Measurements from ENCODE around the gene CFAP299. TPM values are rescaled to one million over a fixed set of nuclear protein-coding genes. Genes with fewer than 3 reads are reported as not detected.
"Not testable (repeated sequence)": the region's sequence is repeated elsewhere in the genome, so short reads cannot be mapped to it uniquely, and the experiment has no call there.

CFAP299 gene
- total and polyA plus RNA-seq, 2 donors (not counting 3 experiments of a cell fraction or from before 2014, with no cell fraction given): not detected

GRCh38 chr4:80749558-80749957 lies 414.0 kb downstream of the CFAP299 start:
- H3K36me3 ChIP-seq (ENCODE audit: control insufficient read depth in 2 of 2, extremely low read depth in 1 of 2, insufficient read depth in 2 of 2, low read length in 2 of 2); H4K20me1 ChIP-seq (replicated peaks; ENCODE audit: control insufficient read depth, extremely low read depth, insufficient read depth, low read length); H3K79me2 ChIP-seq (ENCODE audit: control insufficient read depth, insufficient read depth, low read length); H3K9me1 ChIP-seq (replicated peaks; ENCODE audit: control insufficient read depth, extremely low read depth, insufficient read depth, low read length); H3K4me1 ChIP-seq (ENCODE audit: control insufficient read depth, extremely low read depth, insufficient read depth, low read length); CTCF ChIA-PET; POLR2A ChIA-PET; dilution Hi-C loops (cut with MboI; ENCODE audit: extremely low pct_ligation_motif_present, low sequenced_read_pairs); H3K9ac ChIP-seq (replicated peaks; ENCODE audit: extremely low read depth, insufficient read depth, low read length); intact Hi-C loops (cut with micrococcal nuclease); BruUV-seq (replicated peaks); H3K4me2 ChIP-seq (ENCODE audit: insufficient read depth, low read length); DNase-seq (ENCODE audit: low read depth, low spot score); H3K27me3 ChIP-seq (ENCODE audit: control insufficient read depth in 2 of 2, insufficient read depth in 2 of 2, low read length in 2 of 2); H2AFZ ChIP-seq (ENCODE audit: low read depth, low read length); FAIRE-seq; H3K27ac ChIP-seq (ENCODE audit: insufficient read depth, low read depth, low read length); H3K4me3 ChIP-seq (replicated peaks in 1 of 3; ENCODE audit: insufficient read depth in 1 of 3, low read depth in 1 of 3, low read length in 3 of 3); H3K9me3 ChIP-seq (replicated peaks; ENCODE audit: control insufficient read depth, insufficient read depth, low read length): not testable (repeated sequence)

- Histone ChIP-seq H3K4me1 (ENCODE audit: control insufficient read depth, extremely low read depth, insufficient read depth, low read length) (no peaks in the 10 kb centered on the region), H3K9me1 (replicated peaks; ENCODE audit: control insufficient read depth, extremely low read depth, insufficient read depth, low read length) (no peaks in the 10 kb centered on the region), H3K36me3 (ENCODE audit: control insufficient read depth in 2 of 2, extremely low read depth in 1 of 2, insufficient read depth in 2 of 2, low read length in 2 of 2) (no peaks in the 10 kb centered on the region), H3K79me2 (ENCODE audit: control insufficient read depth, insufficient read depth, low read length) (no peaks in the 10 kb centered on the region), H3K27me3 (ENCODE audit: control insufficient read depth in 2 of 2, insufficient read depth in 2 of 2, low read length in 2 of 2) (no peaks in the 10 kb centered on the region), H3K4me2 (ENCODE audit: insufficient read depth, low read length) (no peak overlapping the region), H3K9me3 (replicated peaks; ENCODE audit: control insufficient read depth, insufficient read depth, low read length) (no peaks in the 10 kb centered on the region), H2AFZ (ENCODE audit: low read depth, low read length) (no peak overlapping the region), H4K20me1 (replicated peaks; ENCODE audit: control insufficient read depth, extremely low read depth, insufficient read depth, low read length) (no peaks in the 10 kb centered on the region), H3K27ac (ENCODE audit: insufficient read depth, low read depth, low read length) (no peak overlapping the region), H3K9ac (replicated peaks; ENCODE audit: extremely low read depth, insufficient read depth, low read length) (no peak overlapping the region), H3K4me3 (replicated peaks in 1 of 3; ENCODE audit: insufficient read depth in 1 of 3, low read depth in 1 of 3, low read length in 3 of 3) (no peak overlapping the region)
- no TSS peak for BruUV-seq (replicated peaks)
- DNase-seq (ENCODE audit: low read depth, low spot score): no peak
- TF ChIP-seq, protein P1, sequence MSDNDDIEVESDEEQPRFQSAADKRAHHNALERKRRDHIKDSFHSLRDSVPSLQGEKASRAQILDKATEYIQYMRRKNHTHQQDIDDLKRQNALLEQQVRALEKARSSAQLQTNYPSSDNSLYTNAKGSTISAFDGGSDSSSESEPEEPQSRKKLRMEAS (IDR thresholded peaks at IDR 0.05; ENCODE audit: insufficient read depth, insufficient read length): no peak
- TF ChIP-seq EZH2 (IDR thresholded peaks at IDR 0.05; ENCODE audit: borderline replicate concordance, low read depth, low read length, severe bottlenecking) (no peak), CTCF (IDR thresholded peaks at IDR 0.05; ENCODE audit: extremely low read depth in 1 of 2, insufficient read depth in 1 of 2, low read depth in 1 of 2, low read length in 2 of 2) (no peak), FOS (IDR thresholded peaks at IDR 0.05; ENCODE audit: borderline replicate concordance, insufficient read depth, low read length) (no peak), MYC (IDR thresholded peaks at IDR 0.05; ENCODE audit: low read depth, low read length) (no peak), POLR2A (IDR thresholded peaks at IDR 0.05; ENCODE audit: low read depth, low read length) (no peak), POLR2AphosphoS5 (IDR thresholded peaks at IDR 0.05; ENCODE audit: insufficient read depth, low read depth, low read length) (no peak), GATA2 (IDR thresholded peaks at IDR 0.05; ENCODE audit: insufficient read depth, insufficient read length, low read depth, low read length) (no peak), JUN (IDR thresholded peaks at IDR 0.05; ENCODE audit: borderline replicate concordance, insufficient read depth, insufficient read length, low read depth) (no peak)
- ChIA-PET POLR2A (no interaction called here), CTCF (no interaction called here)
- intact Hi-C loops (cut with micrococcal nuclease): no loop called here
- dilution Hi-C loops (cut with MboI; ENCODE audit: extremely low pct_ligation_motif_present, low sequenced_read_pairs): no loop called here
- FAIRE-seq: no peak
These were observed 415.7 kb downstream of the CFAP299 start for GRCh38 chr4:80751200-80751599.

All from endothelial cell of umbilical vein (primary cell).